GM21447 (cell line): ENCODE results near the gene FTH1.

Experiments
- ATAC-seq: cut with Tn5 transposase; IDR thresholded peaks from one replicate; pipeline ENCODE4 v1.9.1; 2021; ENCODE audit not compliant: unreplicated experiment

FTH1 gene

DNA sequence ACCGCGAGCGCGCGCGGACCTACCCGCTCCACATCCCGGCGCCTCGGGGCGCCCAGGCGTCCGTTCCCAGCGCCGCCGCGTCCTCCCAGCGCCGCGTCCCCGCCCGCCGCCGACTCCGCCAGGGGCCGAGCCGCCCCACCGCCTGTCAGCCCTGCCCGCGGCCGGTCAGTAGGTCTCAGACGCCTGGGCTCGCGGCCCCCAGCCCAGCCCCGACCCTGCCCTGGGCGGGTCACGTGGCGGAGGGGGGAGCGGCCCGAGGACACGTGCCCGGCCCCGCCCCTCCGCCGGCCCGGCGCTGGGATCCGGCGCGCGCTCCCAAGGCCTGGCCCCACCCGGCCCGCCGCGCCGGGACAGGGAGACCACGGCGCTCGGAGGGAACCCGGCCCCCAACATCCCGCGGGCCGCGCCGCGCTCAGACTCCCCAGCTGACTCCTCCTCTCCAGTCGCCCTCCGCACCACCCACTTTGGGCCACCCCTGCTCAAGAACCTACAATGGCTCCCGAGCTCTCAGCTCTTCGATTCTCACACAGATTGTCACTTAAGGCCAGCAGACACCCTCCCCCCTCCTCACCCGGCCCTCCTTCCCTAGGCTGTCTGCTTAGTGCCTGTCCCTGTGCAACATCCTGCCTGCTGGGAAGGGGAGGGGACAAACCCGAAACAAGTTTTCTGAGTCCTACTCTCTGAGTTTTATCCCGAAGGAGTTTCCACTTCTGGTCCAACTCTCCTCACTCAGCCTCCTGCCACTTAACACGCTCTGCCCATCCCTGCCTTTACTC lies 49.9 kb downstream of the FTH1 start, which contains the start of gene RAB3IL1:
Gene RAB3IL1, minus strand, starts transcription at position 233 of the 776 bp plus-strand sequence. Its CDS starts 199 bp downstream, at position 34.
- ATAC-seq: no peak

GRCh38 chr11:61916737-61917333 lies 50.6 kb downstream of the FTH1 start:
- ATAC-seq: no peak

DNA sequence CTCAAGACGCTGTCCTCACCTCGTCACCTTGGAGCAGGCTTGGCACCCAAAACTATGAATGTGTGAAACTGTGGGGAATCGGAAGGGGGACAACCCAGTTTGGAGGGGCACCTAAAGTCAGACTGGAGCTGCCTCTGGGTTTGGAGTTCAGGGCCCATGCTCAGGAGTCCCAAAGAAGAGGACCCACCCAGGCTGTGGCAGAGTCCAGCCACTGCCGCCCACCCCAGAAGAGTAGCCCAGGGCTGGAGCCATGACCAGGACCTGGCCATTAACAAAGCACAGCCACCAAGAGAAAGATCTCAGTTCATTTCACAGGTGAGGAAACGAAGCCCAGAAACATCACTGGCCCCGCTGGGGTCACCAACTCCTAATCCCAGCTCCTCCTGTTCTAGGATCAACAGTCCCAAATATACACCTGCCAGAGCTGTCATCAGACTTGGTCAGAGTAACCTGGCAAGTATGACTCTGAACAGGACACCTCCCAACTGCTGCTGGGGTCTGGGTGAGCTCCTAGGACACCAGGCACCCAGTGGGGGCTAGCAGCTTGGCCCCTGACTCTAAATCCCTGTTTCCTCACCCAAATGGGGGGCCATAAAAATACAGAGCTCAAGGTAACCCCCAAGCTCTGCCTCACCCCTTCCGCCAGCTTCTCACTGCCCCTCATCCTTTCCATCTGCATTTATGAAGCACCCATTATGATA lies 52.8 kb downstream of the FTH1 start:
- no peak for ATAC-seq
